Measurements from ENCODE around the gene RAMAC.
"Not testable (repeated sequence)": the region's sequence is repeated elsewhere in the genome, so short reads cannot be mapped to it uniquely, and the experiment has no call there.

Gene RAMAC

GRCh38 chr15:83014205-83014653, 28.2 kb downstream of the RAMAC start:
- no peak for DNase-seq (ENCODE audit: low read depth)

- DNase-seq (ENCODE audit: low read depth): no peak
These were observed 29.4 kb downstream of the RAMAC start for GRCh38 chr15:83015361-83015760.

GRCh38 chr15:83016906-83017305, 30.9 kb downstream of the RAMAC start:
- no peak for DNase-seq (ENCODE audit: low read depth)

GRCh38 chr15:83018436-83018835, 32.4 kb downstream of the RAMAC start:
- no peak for DNase-seq (ENCODE audit: low read depth)

- DNase-seq (ENCODE audit: low read depth): no peak
These were observed 44.0 kb downstream of the RAMAC start for GRCh38 chr15:83030021-83030420.

GRCh38 chr15:83031234-83031633, 45.2 kb downstream of the RAMAC start:
- not testable (repeated sequence) for DNase-seq (ENCODE audit: low read depth)

GRCh38 chr15:83036253-83036652, 50.2 kb downstream of the RAMAC start:
- DNase-seq (ENCODE audit: low read depth): no peak

- no peak for DNase-seq (ENCODE audit: low read depth)
These were observed 53.2 kb downstream of the RAMAC start for GRCh38 chr15:83039206-83039605.
